DOHH2 (cell line): Measurements from ENCODE around the gene RASA3.

Experiments used
- H3F3A ChIP-seq: fragments of 200-600 bp; sonication (generic), shearing (Covaris generic); 2 replicates; pipeline ENCODE4 v1.6.0; 2016; ENCODE audit warnings: antibody characterized with exemption, mild to moderate bottlenecking; ENCODE audit not compliant: control insufficient read depth, insufficient read depth
- H3K27ac ChIP-seq: fragments of 200-600 bp; sonication (generic); 2 replicates; pipeline ENCODE4 v1.5.1; 2014; ENCODE audit warnings: low read depth, mild to moderate bottlenecking, low read length, moderate library complexity
- H3K27me3 ChIP-seq: fragments of 200-600 bp; sonication (generic); 2 replicates; pipeline ENCODE4 v1.6.1; 2014; ENCODE audit warnings: mild to moderate bottlenecking, low read length, mixed read lengths; ENCODE audit not compliant: control insufficient read depth
- H3K36me3 ChIP-seq: fragments of 200-600 bp; sonication (generic); 2 replicates; pipeline ENCODE4 v1.6.1; 2014; ENCODE audit warnings: mild to moderate bottlenecking, low read length, moderate library complexity, mixed read lengths; ENCODE audit not compliant: control insufficient read depth
- H3K4me1 ChIP-seq: fragments of 200-600 bp; sonication (generic); 2 replicates; pipeline ENCODE4 v1.6.1; 2014; ENCODE audit warnings: mild to moderate bottlenecking, low read length, mixed read lengths; ENCODE audit not compliant: control insufficient read depth
- H3K4me2 ChIP-seq: fragments of 200-600 bp; sonication (generic); 2 replicates; pipeline ENCODE4 v1.6.0; 2014; ENCODE audit warnings: mild to moderate bottlenecking, low read length, moderate library complexity
- H3K4me3 ChIP-seq: fragments of 200-600 bp; sonication (generic); 2 replicates; pipeline ENCODE4 v1.5.1; 2014; ENCODE audit warnings: mild to moderate bottlenecking, low read length, mixed read lengths
- H3K79me2 ChIP-seq: fragments of 200-600 bp; sonication (generic); 2 replicates; pipeline ENCODE4 v1.6.1; 2014; ENCODE audit warnings: mild to moderate bottlenecking, low read length, mixed read lengths; ENCODE audit not compliant: control insufficient read depth
- H3K9me2 ChIP-seq: fragments of 200-600 bp; sonication (generic); replicated peaks from 2 replicates; pipeline ENCODE4 v1.6.1; 2014; ENCODE audit warnings: mild to moderate bottlenecking, low read length, mixed read lengths; ENCODE audit not compliant: control insufficient read depth
- H3K9me3 ChIP-seq: fragments of 200-600 bp; sonication (generic); 2 replicates; pipeline ENCODE4 v1.6.1; 2014; ENCODE audit warnings: antibody characterized with exemption, low read length, mixed read lengths; ENCODE audit not compliant: control insufficient read depth, insufficient read depth
- H4K20me1 ChIP-seq: fragments of 200-600 bp; sonication (generic); 2 replicates; pipeline ENCODE4 v1.6.0; 2014; ENCODE audit warnings: low read depth, mild to moderate bottlenecking, antibody characterized with exemption, low read length, moderate library complexity; ENCODE audit not compliant: control insufficient read depth, insufficient read depth
- CTCF ChIP-seq: fragments of 200-600 bp; sonication (generic); IDR thresholded peaks from one replicate; pipeline ENCODE4 v1.5.1; 2014; ENCODE audit warnings: antibody characterized with exemption, mild to moderate bottlenecking, low read depth, low read length; ENCODE audit not compliant: poor library complexity, severe bottlenecking
- EZH2phosphoT487 ChIP-seq: fragments of 200-600 bp; sonication (generic); IDR thresholded peaks from 2 replicates; pipeline ENCODE4 v1.6.1; 2017; ENCODE audit warnings: borderline replicate concordance, mild to moderate bottlenecking, antibody characterized with exemption, low read length, moderate library complexity, mixed read lengths

RASA3 gene

GRCh38 chr13:113939129-113939943, 193.1 kb downstream of the RASA3 start:
- H3K36me3 ChIP-seq: no peaks in the 10 kb centered on the region

GRCh38 chr13:113938716-113939115, 193.7 kb downstream of the RASA3 start:
- Histone ChIP-seq H3K9me2 (no peaks in the 10 kb centered on the region), H3K79me2 (no peaks in the 10 kb centered on the region), H3K36me3 (no peaks in the 10 kb centered on the region), H3K4me1 (no peaks in the 10 kb centered on the region), H4K20me1 (no peaks in the 10 kb centered on the region), H3F3A (no peaks in the 10 kb centered on the region), H3K9me3 (no peaks in the 10 kb centered on the region), H3K27me3 (no peaks in the 10 kb centered on the region), H3K4me3 (no peak overlapping the region), H3K4me2 (no peak overlapping the region), H3K27ac (no peak overlapping the region)
- TF ChIP-seq EZH2phosphoT487 (no peak), CTCF (no peak)

More at GRCh38 chr13:113939129-113939943, 193.1 kb downstream of the RASA3 start:
- Histone ChIP-seq H3K4me3 (no peak overlapping the region), H3K4me1 (no peaks in the 10 kb centered on the region), H3F3A (no peaks in the 10 kb centered on the region), H4K20me1 (no peaks in the 10 kb centered on the region), H3K9me3 (no peaks in the 10 kb centered on the region), H3K27ac (no peak overlapping the region), H3K4me2 (no peak overlapping the region), H3K79me2 (no peaks in the 10 kb centered on the region), H3K9me2 (no peaks in the 10 kb centered on the region), H3K27me3 (no peaks in the 10 kb centered on the region)
- no peak for TF ChIP-seq EZH2phosphoT487
- TF ChIP-seq CTCF: no peak

- no peak for TF ChIP-seq EZH2phosphoT487
- TF ChIP-seq CTCF: no peak
- Histone ChIP-seq H3K9me2 (no peaks in the 10 kb centered on the region), H3K9me3 (no peaks in the 10 kb centered on the region), H3K27ac (no peak overlapping the region), H3K79me2 (no peaks in the 10 kb centered on the region), H3K4me3 (no peak overlapping the region), H3K27me3 (no peaks in the 10 kb centered on the region), H3F3A (no peaks in the 10 kb centered on the region), H3K36me3 (no peaks in the 10 kb centered on the region), H3K4me1 (no peaks in the 10 kb centered on the region), H3K4me2 (no peak overlapping the region), H4K20me1 (no peaks in the 10 kb centered on the region)
Observed at GRCh38 chr13:113938246-113938645, 194.2 kb downstream of the RASA3 start.
